Measurements from ENCODE around the gene TBC1D22A. TPM values are rescaled to one million over a fixed set of nuclear protein-coding genes. Genes with fewer than 3 reads are reported as not detected.

Gene TBC1D22A
- polyA plus RNA-seq, 1 of the 3 experiments (the other 2 are of a cell fraction): 16.5 TPM

GRCh38 chr22:46945481-46945880, 183.0 kb downstream of the TBC1D22A start:
- H3K4me3 ChIP-seq (ENCODE audit: low read depth in 2 of 2, low read length in 1 of 2): no peak overlapping the region
- no peaks in the 10 kb centered on the region for H3F3A ChIP-seq (replicated peaks; ENCODE audit: insufficient read depth)
- H3K27ac ChIP-seq (ENCODE audit: low read depth in 2 of 2, low read length in 1 of 2): no peak overlapping the region
- H3K9ac ChIP-seq: no peak overlapping the region
- no peaks in the 10 kb centered on the region; a peak in 1 of 4 replicates for H3K4me1 ChIP-seq (ENCODE audit: control insufficient read depth in 1 of 2, insufficient read depth in 2 of 2, low read depth in 1 of 2, low read length in 1 of 2)
- no peaks in the 10 kb centered on the region for H3K9me2 ChIP-seq
- TF ChIP-seq POLR2AphosphoS5 (IDR thresholded peaks at IDR 0.05; ENCODE audit: low read depth, low read length) (no peak), TAF1 (IDR thresholded peaks at IDR 0.05; ENCODE audit: borderline replicate concordance, low read depth, low read length) (no peak), ELF1 (IDR thresholded peaks at IDR 0.05) (no peak), TCF12 (IDR thresholded peaks at IDR 0.05) (no peak), USF2 (IDR thresholded peaks at IDR 0.05; ENCODE audit: borderline replicate concordance, low read depth, low read length) (no peak), SMC3 (IDR thresholded peaks at IDR 0.05; ENCODE audit: low read depth, low read length) (no peak), RFX5 (IDR thresholded peaks at IDR 0.05; ENCODE audit: low read length) (no peak), TEAD4 (IDR thresholded peaks at IDR 0.05; ENCODE audit: borderline replicate concordance, insufficient read depth) (no peak), EP300 (IDR thresholded peaks at IDR 0.05; ENCODE audit: borderline replicate concordance in 1 of 2, low read depth in 1 of 2, low read length in 1 of 2) (no peak)
- no peaks in the 10 kb centered on the region for H3K9me3 ChIP-seq
- no peak overlapping the region for H2AFZ ChIP-seq (ENCODE audit: low read depth)
- H3K27me3 ChIP-seq (ENCODE audit: insufficient read depth): no peaks in the 10 kb centered on the region
- H3K4me2 ChIP-seq: no peak overlapping the region
- no peaks in the 10 kb centered on the region; the same call in 1 of the 2 replicates for H3K79me2 ChIP-seq (ENCODE audit: insufficient read depth)
- POLR2A ChIA-PET: no interaction called here
- no peak for DNase-seq
- peaks cover 0 to 4% of the 10 kb centered on the region in 2 experiments for H3K36me3 ChIP-seq (replicated peaks in 1 of 2; ENCODE audit: control insufficient read depth in 1 of 2, insufficient read depth in 2 of 2, low read length in 1 of 2)
- 93% methylated on average over 7 of the region's 7 CpGs for WGBS (ENCODE audit: low lambda C conversion rate)
- no peaks in the 10 kb centered on the region for H4K20me1 ChIP-seq (ENCODE audit: insufficient read depth)
- CTCF ChIA-PET: interaction anchor here (1.7 kb wide), 1 partner anchor 147 kb away, joined by 4 read pairs; no protein-coding TSS in a partner anchor

- no peaks in the 10 kb centered on the region for H4K20me1 ChIP-seq (ENCODE audit: insufficient read depth)
- H3K9me3 ChIP-seq: no peaks in the 10 kb centered on the region
- no peaks in the 10 kb centered on the region for H3K27me3 ChIP-seq (ENCODE audit: insufficient read depth)
- H3K9ac ChIP-seq: no peak overlapping the region
- H3F3A ChIP-seq (replicated peaks; ENCODE audit: insufficient read depth): no peaks in the 10 kb centered on the region
- no peak for DNase-seq
- H3K9me2 ChIP-seq: no peaks in the 10 kb centered on the region
- H3K4me3 ChIP-seq (ENCODE audit: low read depth in 2 of 2, low read length in 1 of 2): no peak overlapping the region
- TF ChIP-seq RCOR1 (IDR thresholded peaks at IDR 0.05; ENCODE audit: low read length) (no peak), ZBTB33 (IDR thresholded peaks at IDR 0.05; ENCODE audit: borderline replicate concordance, low read depth) (no peak)
- peaks cover 0 to 4% of the 10 kb centered on the region in 2 experiments for H3K36me3 ChIP-seq (replicated peaks in 1 of 2; ENCODE audit: control insufficient read depth in 1 of 2, insufficient read depth in 2 of 2, low read length in 1 of 2)
- H3K4me2 ChIP-seq: no peak overlapping the region
- no peaks in the 10 kb centered on the region; the same call in 1 of the 2 replicates for H3K79me2 ChIP-seq (ENCODE audit: insufficient read depth)
- H3K4me1 ChIP-seq (ENCODE audit: control insufficient read depth in 1 of 2, insufficient read depth in 2 of 2, low read depth in 1 of 2, low read length in 1 of 2): no peaks in the 10 kb centered on the region; a peak in 1 of 4 replicates
- ChIA-PET CTCF (no interaction called here), POLR2A (interaction anchor here (0.6 kb wide), 1 partner anchor 9 kb away, joined by 6 read pairs; no protein-coding TSS in a partner anchor)
- H3K27ac ChIP-seq (ENCODE audit: low read depth in 2 of 2, low read length in 1 of 2): no peak overlapping the region
- no peak overlapping the region for H2AFZ ChIP-seq (ENCODE audit: low read depth)
- WGBS (ENCODE audit: low lambda C conversion rate): 94% methylated on average over 2 of the region's 7 CpGs
Observed at GRCh38 chr22:46946383-46946962, 184.0 kb downstream of the TBC1D22A start.
